Measurements from ENCODE around the gene B3GNT2.
"Not testable (repeated sequence)": the region's sequence is repeated elsewhere in the genome, so short reads cannot be mapped to it uniquely, and the experiment has no call there.

The B3GNT2 gene

DNA sequence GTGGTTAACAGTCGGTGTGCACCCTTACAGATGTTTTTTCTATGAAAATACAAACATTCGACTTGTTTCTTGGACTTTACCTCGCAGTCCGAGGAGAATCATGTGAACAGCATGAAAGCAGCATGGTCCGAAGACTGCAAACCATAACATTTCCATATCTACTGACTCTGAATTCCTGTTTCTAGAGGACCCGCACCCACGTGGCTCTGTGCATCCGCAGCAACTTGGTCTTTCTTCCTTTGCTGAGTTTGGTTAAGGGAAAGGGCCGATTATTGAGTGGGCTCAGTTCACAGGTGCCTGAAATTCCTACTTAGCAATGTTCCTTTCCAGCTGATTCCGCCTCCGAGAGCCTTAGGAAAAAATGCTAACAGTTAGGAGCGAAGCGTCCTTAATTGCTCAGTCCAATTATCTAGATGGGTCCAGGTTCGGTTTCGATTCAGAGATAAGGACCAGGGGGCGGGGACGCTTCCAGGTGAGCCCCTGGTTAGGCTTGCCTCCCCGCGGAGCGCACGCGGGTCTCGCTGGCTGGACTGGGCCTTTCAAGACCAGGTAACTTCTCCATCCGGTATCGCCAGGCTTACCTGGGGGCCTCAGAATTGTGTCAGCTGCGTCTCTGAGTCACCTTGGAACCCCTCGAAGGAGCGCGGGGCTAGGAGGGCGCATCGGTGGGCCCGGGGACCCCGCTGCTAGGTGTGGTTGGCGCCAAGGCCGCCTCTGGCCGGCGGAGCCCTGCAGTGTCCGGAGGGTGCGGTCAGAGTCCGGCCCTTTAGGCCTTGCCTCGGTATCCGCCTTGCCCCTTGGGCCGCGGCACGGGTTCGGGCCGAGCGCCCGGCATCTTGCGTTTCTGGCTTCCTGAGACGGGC, 1.1 kb upstream of the B3GNT2 start:
- TF ChIP-seq, protein P1, sequence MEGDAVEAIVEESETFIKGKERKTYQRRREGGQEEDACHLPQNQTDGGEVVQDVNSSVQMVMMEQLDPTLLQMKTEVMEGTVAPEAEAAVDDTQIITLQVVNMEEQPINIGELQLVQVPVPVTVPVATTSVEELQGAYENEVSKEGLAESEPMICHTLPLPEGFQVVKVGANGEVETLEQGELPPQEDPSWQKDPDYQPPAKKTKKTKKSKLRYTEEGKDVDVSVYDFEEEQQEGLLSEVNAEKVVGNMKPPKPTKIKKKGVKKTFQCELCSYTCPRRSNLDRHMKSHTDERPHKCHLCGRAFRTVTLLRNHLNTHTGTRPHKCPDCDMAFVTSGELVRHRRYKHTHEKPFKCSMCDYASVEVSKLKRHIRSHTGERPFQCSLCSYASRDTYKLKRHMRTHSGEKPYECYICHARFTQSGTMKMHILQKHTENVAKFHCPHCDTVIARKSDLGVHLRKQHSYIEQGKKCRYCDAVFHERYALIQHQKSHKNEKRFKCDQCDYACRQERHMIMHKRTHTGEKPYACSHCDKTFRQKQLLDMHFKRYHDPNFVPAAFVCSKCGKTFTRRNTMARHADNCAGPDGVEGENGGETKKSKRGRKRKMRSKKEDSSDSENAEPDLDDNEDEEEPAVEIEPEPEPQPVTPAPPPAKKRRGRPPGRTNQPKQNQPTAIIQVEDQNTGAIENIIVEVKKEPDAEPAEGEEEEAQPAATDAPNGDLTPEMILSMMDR (IDR thresholded peaks at IDR 0.05; ENCODE audit: low read depth, low read length, missing control alignments) = no peak
- no peak for DNase-seq (ENCODE audit: low read depth)
- H3K4me3 ChIP-seq (ENCODE audit: low read depth, low read length) = peak overlapping the region; percentile 91
- in situ Hi-C loops (cut with HindIII; ENCODE audit: low sequenced_read_pairs) = no loop called here

DNA sequence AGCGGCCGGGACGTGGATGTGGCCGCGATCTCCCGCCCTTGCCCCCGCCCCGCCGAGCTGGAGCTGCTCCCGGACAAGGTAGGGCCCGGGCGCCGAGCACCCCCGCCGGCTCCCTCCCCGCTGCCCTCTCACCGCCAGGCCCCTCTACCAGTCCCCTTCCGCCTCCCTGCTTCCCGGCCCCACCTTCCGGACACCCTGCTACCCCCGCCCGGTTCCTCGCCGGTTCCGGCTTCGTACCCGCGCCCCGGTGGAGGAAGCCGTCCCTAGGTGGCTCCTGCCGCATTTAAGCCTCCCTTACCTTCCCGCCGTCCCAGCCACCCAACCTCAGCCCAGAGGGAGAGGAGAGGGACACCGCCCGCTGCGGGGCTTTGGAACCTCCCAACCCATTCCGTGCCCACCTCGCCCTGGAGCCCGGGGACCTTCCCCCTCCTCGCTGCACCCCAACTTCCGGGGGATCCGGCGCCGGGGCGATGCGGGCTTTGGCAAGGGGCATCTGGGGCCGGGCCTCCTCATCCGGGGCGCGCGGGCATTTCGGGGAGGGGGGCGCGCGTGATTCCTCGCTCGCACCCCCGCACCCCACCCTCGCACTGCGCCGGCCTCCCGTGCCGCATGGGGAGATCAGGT, 475 bp downstream of the B3GNT2 start:
- DNase-seq (ENCODE audit: low read depth) = no peak
- in situ Hi-C loops (cut with HindIII; ENCODE audit: low sequenced_read_pairs) = no loop called here
- peak overlapping the region; percentile 91 for H3K4me3 ChIP-seq (ENCODE audit: low read depth, low read length)
- TF ChIP-seq, protein P1 (IDR thresholded peaks at IDR 0.05; ENCODE audit: low read depth, low read length, missing control alignments) = peak; percentile 12

DNA sequence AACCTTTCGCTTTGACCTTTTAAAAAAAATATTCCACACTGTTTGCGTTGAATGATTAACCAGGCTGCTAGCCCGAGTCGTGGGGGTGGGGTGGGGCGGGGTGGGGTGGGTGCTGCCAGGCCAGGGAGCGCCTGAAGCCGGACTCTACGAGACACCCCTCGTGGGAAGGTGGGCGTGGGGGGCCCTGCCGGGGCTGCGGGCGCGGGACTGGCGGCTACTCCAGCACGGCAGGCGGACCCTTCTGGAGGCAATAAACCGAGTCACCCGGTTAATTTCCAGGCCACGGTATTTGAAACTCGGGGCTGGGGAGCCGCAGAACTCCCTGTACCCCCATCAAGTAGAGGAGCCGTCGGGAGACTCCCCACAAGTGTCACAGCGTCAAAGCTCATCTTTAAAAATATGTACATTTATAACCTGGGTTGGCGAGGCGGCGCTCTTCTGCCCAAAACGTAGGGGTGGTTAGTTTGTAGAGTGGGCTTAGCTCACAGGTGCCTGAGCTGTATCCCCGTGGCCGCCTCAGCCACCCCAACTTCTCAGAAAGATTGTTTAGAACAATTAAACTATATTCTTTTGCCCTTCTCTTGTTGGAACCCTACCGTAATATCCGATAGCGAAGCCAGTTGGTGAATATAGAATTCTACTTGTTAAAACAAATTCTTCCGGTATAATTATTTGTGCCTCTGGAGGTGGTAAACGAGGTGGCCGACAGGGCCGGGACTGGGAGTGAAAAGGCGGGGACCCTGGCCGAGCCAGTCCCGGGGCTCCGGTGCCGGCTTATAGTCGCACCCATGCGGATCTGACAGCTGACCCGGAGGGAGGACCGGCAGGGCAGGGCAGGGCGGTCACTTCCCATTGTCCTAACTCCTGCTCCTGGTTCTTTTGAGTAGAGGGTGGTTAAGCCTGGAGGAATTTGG, 1.4 kb downstream of the B3GNT2 start:
- TF ChIP-seq, protein P1 (IDR thresholded peaks at IDR 0.05; ENCODE audit: low read depth, low read length, missing control alignments) = no peak
- DNase-seq (ENCODE audit: low read depth) = no peak
- peak overlapping the region; percentile 91 for H3K4me3 ChIP-seq (ENCODE audit: low read depth, low read length)
- in situ Hi-C loops (cut with HindIII; ENCODE audit: low sequenced_read_pairs) = no loop called here

DNA sequence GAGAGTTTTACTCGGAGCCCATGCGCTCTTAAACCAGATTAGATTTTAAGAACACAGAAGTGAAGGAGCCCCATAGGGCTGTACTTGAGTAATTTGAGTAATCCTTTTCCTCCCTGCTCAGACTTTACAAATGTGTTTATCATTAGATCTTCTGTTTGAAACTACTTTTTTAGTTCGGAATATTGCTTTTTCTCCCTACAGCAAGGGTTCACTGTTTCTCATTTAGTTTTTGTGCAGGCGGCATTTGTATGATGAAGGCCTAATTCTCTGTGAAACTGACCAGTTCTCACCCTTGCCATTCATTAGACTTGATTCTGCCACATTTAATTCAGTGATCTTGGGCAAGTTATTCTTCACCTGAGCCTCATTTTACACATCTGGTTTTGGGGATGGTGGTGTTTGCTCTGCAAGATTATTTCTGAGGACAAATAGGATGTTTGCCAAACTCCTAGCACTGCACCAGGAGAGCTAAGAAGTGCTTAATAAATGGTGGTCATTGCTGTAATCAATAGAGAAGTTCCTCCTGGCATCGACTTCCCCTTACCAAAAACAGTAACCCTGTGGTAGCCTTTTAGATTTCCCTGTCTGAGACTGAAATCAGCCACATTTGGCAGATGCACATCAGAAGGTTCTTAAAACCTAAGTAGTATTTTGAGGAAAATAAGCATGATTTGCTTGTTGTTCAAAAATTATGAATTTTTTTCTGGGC, 2.2 kb downstream of the B3GNT2 start:
- no peak for DNase-seq (ENCODE audit: low read depth)
- in situ Hi-C loops (cut with HindIII; ENCODE audit: low sequenced_read_pairs) = no loop called here
- TF ChIP-seq, protein P1 (IDR thresholded peaks at IDR 0.05; ENCODE audit: low read depth, low read length, missing control alignments) = no peak
- H3K4me3 ChIP-seq (ENCODE audit: low read depth, low read length) = peak overlapping the region; percentile 91

DNA sequence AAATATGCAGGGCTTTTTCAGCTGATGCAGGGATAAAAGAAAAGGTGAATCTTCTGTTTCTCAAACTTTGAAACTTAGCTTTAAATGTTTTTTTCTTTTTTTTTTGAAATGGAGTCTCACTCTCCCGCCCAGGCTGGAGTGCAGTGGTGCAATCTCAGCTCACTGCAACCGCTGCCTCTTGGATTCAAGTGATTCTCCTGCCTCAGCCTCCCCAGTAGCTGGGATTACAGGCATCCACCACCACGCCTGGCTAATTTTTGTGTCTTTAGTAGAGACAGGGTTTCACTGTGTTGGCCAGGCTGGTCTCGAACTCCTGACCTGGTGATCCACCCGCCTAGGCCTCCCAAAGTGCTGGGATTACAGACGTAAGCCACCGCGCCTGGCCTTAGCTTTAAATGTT, 2.9 kb downstream of the B3GNT2 start:
- H3K4me3 ChIP-seq (ENCODE audit: low read depth, low read length); DNase-seq (ENCODE audit: low read depth); in situ Hi-C loops (cut with HindIII; ENCODE audit: low sequenced_read_pairs): not testable (repeated sequence)

DNA sequence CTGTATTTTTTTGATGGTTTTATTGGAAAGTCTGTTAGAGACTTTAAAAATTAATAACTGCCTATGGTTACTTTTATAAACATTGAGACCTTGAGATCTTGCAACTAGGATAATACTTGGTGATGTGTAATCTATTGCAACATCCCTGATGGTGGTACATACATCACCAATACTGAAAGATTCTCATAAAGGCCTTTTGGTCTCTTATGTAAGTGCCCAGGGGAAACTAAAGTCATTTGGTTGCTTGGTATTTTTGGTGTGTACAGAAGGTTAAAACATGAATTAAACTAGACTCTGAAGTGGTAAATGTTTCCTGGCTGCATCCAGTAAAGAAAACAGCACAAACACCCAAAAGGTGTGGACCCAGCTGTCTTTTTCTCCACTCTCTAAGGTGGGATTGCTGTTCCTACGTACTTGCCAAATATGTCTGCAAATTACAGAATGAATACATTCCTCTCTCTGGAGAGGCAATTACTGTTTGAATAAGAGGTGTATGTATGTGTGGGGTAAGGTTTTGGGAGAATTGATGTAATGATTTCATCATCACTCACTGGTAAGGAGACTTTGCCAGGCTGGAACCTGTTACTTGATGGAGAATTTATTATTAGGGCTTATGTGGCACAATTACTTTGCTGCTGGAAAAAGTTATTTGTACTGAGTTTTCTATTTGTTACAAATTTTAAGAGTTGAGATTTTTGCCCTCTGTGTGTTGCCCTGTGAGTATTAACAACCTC, 3.6 kb downstream of the B3GNT2 start:
- no peak for DNase-seq (ENCODE audit: low read depth)
- no peak overlapping the region for H3K4me3 ChIP-seq (ENCODE audit: low read depth, low read length)
- in situ Hi-C loops (cut with HindIII; ENCODE audit: low sequenced_read_pairs) = no loop called here
- TF ChIP-seq, protein P1 (IDR thresholded peaks at IDR 0.05; ENCODE audit: low read depth, low read length, missing control alignments) = no peak

Measured in astrocyte of the cerebellum (primary cell).